ENCODE results near the gene PARP4.
"Not testable (repeated sequence)": the region's sequence is repeated elsewhere in the genome, so short reads cannot be mapped to it uniquely, and the experiment has no call there.

The PARP4 gene

GRCh38 chr13:24450530-24450929, 62.0 kb downstream of the PARP4 start:
- no peak for DNase-seq (ENCODE audit: low spot score)

- not testable (repeated sequence) for DNase-seq (ENCODE audit: low spot score)
Measured at GRCh38 chr13:24444851-24445250, 67.7 kb downstream of the PARP4 start.

- DNase-seq (ENCODE audit: low spot score), result no peak
Measured at GRCh38 chr13:24443366-24443765, 69.2 kb downstream of the PARP4 start.

GRCh38 chr13:24426045-24426444, 86.5 kb downstream of the PARP4 start:
- DNase-seq (ENCODE audit: low spot score), result not testable (repeated sequence)

- not testable (repeated sequence) for DNase-seq (ENCODE audit: low spot score)
Measured at GRCh38 chr13:24419668-24420067, 92.9 kb downstream of the PARP4 start.

GRCh38 chr13:24407844-24408243, 104.7 kb downstream of the PARP4 start:
- DNase-seq (ENCODE audit: low spot score), result no peak

GRCh38 chr13:24406524-24406923, 106.1 kb downstream of the PARP4 start:
- no peak for DNase-seq (ENCODE audit: low spot score)

- no peak for DNase-seq (ENCODE audit: low spot score)
Measured at GRCh38 chr13:24396821-24397220, 115.8 kb downstream of the PARP4 start.

- no peak for DNase-seq (ENCODE audit: low spot score)
Measured at GRCh38 chr13:24392972-24393371, 119.6 kb downstream of the PARP4 start.

GRCh38 chr13:24391771-24392683, 120.6 kb downstream of the PARP4 start:
- DNase-seq (ENCODE audit: low spot score), result not testable (repeated sequence)

- DNase-seq (ENCODE audit: low spot score), result not testable (repeated sequence)
Measured at GRCh38 chr13:24390795-24391194, 121.8 kb downstream of the PARP4 start.

GRCh38 chr13:24389506-24389905, 123.1 kb downstream of the PARP4 start:
- no peak for DNase-seq (ENCODE audit: low spot score)

- DNase-seq (ENCODE audit: low spot score), result not testable (repeated sequence)
Measured at GRCh38 chr13:24388743-24389142, 123.8 kb downstream of the PARP4 start.

GRCh38 chr13:24386816-24387708, 125.5 kb downstream of the PARP4 start:
- no peak for DNase-seq (ENCODE audit: low spot score)

GRCh38 chr13:24385902-24386301, 126.7 kb downstream of the PARP4 start:
- DNase-seq (ENCODE audit: low spot score), result no peak

GRCh38 chr13:24384946-24385345, 127.6 kb downstream of the PARP4 start:
- not testable (repeated sequence) for DNase-seq (ENCODE audit: low spot score)

- DNase-seq (ENCODE audit: low spot score), result not testable (repeated sequence)
Measured at GRCh38 chr13:24384091-24384490, 128.5 kb downstream of the PARP4 start.

GRCh38 chr13:24381541-24382265, 130.9 kb downstream of the PARP4 start:
- DNase-seq (ENCODE audit: low spot score), result no peak

- DNase-seq (ENCODE audit: low spot score), result not testable (repeated sequence)
Measured at GRCh38 chr13:24380881-24381280, 131.7 kb downstream of the PARP4 start.

GRCh38 chr13:24380227-24380626, 132.4 kb downstream of the PARP4 start:
- not testable (repeated sequence) for DNase-seq (ENCODE audit: low spot score)

GRCh38 chr13:24371273-24371672, 141.3 kb downstream of the PARP4 start:
- not testable (repeated sequence) for DNase-seq (ENCODE audit: low spot score)
